Activated naive CD8-positive, alpha-beta T cell (primary cell): ENCODE data around the gene IFT81.
"Not testable (repeated sequence)": the region's sequence is repeated elsewhere in the genome, so short reads cannot be mapped to it uniquely, and the experiment has no call there.

Source experiments
- H3K27ac Mint-ChIP-seq: one replicate; pipeline ENCODE4 v1.8.0; 2021; ENCODE audit warnings: mixed read lengths
- H3K27me3 Mint-ChIP-seq: one replicate; pipeline ENCODE4 v1.8.0; 2021; ENCODE audit warnings: mixed read lengths
- H3K36me3 Mint-ChIP-seq: one replicate; pipeline ENCODE4 v1.8.0; 2021; ENCODE audit warnings: mixed read lengths
- H3K4me1 Mint-ChIP-seq: one replicate; pipeline ENCODE4 v1.8.0; 2021; ENCODE audit warnings: low read depth, mixed read lengths
- H3K4me3 Mint-ChIP-seq: one replicate; pipeline ENCODE4 v1.8.0; 2021; ENCODE audit warnings: mild to moderate bottlenecking, mixed read lengths
- H3K9me3 Mint-ChIP-seq: one replicate; pipeline ENCODE4 v1.8.0; 2021; ENCODE audit warnings: low read depth, mixed read lengths

The IFT81 gene

GRCh38 chr12:110104188-110105094, 19.7 kb upstream of the IFT81 start:
- Mint-ChIP-seq H3K4me3 (no peak overlapping the region), H3K27ac (no peak overlapping the region), H3K27me3 (no peaks in the 10 kb centered on the region), H3K9me3 (no peaks in the 10 kb centered on the region), H3K4me1 (peaks cover 10% of the 10 kb centered on the region), H3K36me3 (no peaks in the 10 kb centered on the region)

GRCh38 chr12:110105159-110105558, 19.0 kb upstream of the IFT81 start:
- Mint-ChIP-seq H3K9me3 (no peaks in the 10 kb centered on the region), H3K4me3 (no peak overlapping the region), H3K27ac (no peak overlapping the region), H3K36me3 (no peaks in the 10 kb centered on the region), H3K27me3 (peaks cover 3% of the 10 kb centered on the region), H3K4me1 (peaks cover 9% of the 10 kb centered on the region)

- H3K4me1 Mint-ChIP-seq = peaks cover 5% of the 10 kb centered on the region
- H3K27ac Mint-ChIP-seq = no peak overlapping the region
- H3K9me3 Mint-ChIP-seq = no peaks in the 10 kb centered on the region
- no peaks in the 10 kb centered on the region for H3K36me3 Mint-ChIP-seq
- H3K4me3 Mint-ChIP-seq = no peak overlapping the region
- peaks cover 3% of the 10 kb centered on the region for H3K27me3 Mint-ChIP-seq
These were observed 18.2 kb upstream of the IFT81 start for GRCh38 chr12:110105986-110106385.

- Mint-ChIP-seq H3K36me3 (no peaks in the 10 kb centered on the region), H3K4me3 (no peak overlapping the region), H3K4me1 (no peaks in the 10 kb centered on the region)
These were observed 16.5 kb upstream of the IFT81 start for GRCh38 chr12:110107369-110108281.

GRCh38 chr12:110108309-110109036, 15.7 kb upstream of the IFT81 start:
- Mint-ChIP-seq H3K27ac (no peak overlapping the region), H3K9me3 (no peaks in the 10 kb centered on the region), H3K4me3 (no peak overlapping the region), H3K36me3 (no peaks in the 10 kb centered on the region), H3K27me3 (peaks cover 3% of the 10 kb centered on the region), H3K4me1 (no peaks in the 10 kb centered on the region)

More at GRCh38 chr12:110107369-110108281, 16.5 kb upstream of the IFT81 start:
- Mint-ChIP-seq H3K27ac (no peak overlapping the region), H3K27me3 (peaks cover 3% of the 10 kb centered on the region), H3K9me3 (no peaks in the 10 kb centered on the region)

- H3K4me3 Mint-ChIP-seq = no peak overlapping the region
- no peaks in the 10 kb centered on the region for H3K36me3 Mint-ChIP-seq
- H3K4me1 Mint-ChIP-seq = no peaks in the 10 kb centered on the region
- no peak overlapping the region for H3K27ac Mint-ChIP-seq
- H3K27me3 Mint-ChIP-seq = peaks cover 3% of the 10 kb centered on the region
- H3K9me3 Mint-ChIP-seq = no peaks in the 10 kb centered on the region
These were observed 14.9 kb upstream of the IFT81 start for GRCh38 chr12:110109037-110109836.

GRCh38 chr12:110109837-110110535, 14.2 kb upstream of the IFT81 start:
- no peak overlapping the region for H3K4me3 Mint-ChIP-seq
- H3K4me1 Mint-ChIP-seq = no peaks in the 10 kb centered on the region
- H3K9me3 Mint-ChIP-seq = no peaks in the 10 kb centered on the region
- peaks cover 3% of the 10 kb centered on the region for H3K27me3 Mint-ChIP-seq
- no peak overlapping the region for H3K27ac Mint-ChIP-seq
- no peaks in the 10 kb centered on the region for H3K36me3 Mint-ChIP-seq

- Mint-ChIP-seq H3K27ac (no peak overlapping the region), H3K36me3 (no peaks in the 10 kb centered on the region), H3K9me3 (no peaks in the 10 kb centered on the region), H3K27me3 (peaks cover 5% of the 10 kb centered on the region), H3K4me3 (no peak overlapping the region), H3K4me1 (no peaks in the 10 kb centered on the region)
These were observed 12.5 kb upstream of the IFT81 start for GRCh38 chr12:110111476-110112334.

- Mint-ChIP-seq H3K27ac (no peak overlapping the region), H3K36me3 (no peaks in the 10 kb centered on the region), H3K4me1 (no peaks in the 10 kb centered on the region), H3K4me3 (no peak overlapping the region), H3K27me3 (peaks cover 7% of the 10 kb centered on the region), H3K9me3 (no peaks in the 10 kb centered on the region)
These were observed 11.9 kb upstream of the IFT81 start for GRCh38 chr12:110112335-110112660.

GRCh38 chr12:110114528-110114937, 9.6 kb upstream of the IFT81 start:
- Mint-ChIP-seq H3K4me1 (no peaks in the 10 kb centered on the region), H3K27ac (no peak overlapping the region), H3K27me3 (peaks cover 7% of the 10 kb centered on the region), H3K4me3 (no peak overlapping the region), H3K36me3 (no peaks in the 10 kb centered on the region), H3K9me3 (no peaks in the 10 kb centered on the region)

GRCh38 chr12:110115675-110116074, 8.5 kb upstream of the IFT81 start:
- Mint-ChIP-seq H3K36me3 (no peaks in the 10 kb centered on the region), H3K27me3 (peaks cover 4% of the 10 kb centered on the region)

GRCh38 chr12:110116623-110117022, 7.5 kb upstream of the IFT81 start:
- Mint-ChIP-seq H3K27ac (no peak overlapping the region), H3K36me3 (no peaks in the 10 kb centered on the region), H3K27me3 (peaks cover 4% of the 10 kb centered on the region), H3K4me1 (no peaks in the 10 kb centered on the region), H3K4me3 (no peak overlapping the region), H3K9me3 (no peaks in the 10 kb centered on the region)

More at GRCh38 chr12:110115675-110116074, 8.5 kb upstream of the IFT81 start:
- Mint-ChIP-seq H3K9me3 (no peaks in the 10 kb centered on the region), H3K4me3 (no peak overlapping the region), H3K4me1 (no peaks in the 10 kb centered on the region), H3K27ac (no peak overlapping the region)

GRCh38 chr12:110117210-110117609, 6.9 kb upstream of the IFT81 start:
- not testable (repeated sequence) for H3K27ac Mint-ChIP-seq

More at GRCh38 chr12:110117210-110117609, 6.9 kb upstream of the IFT81 start:
- not testable (repeated sequence) for H3K9me3 Mint-ChIP-seq, H3K27me3 Mint-ChIP-seq, H3K4me1 Mint-ChIP-seq, H3K4me3 Mint-ChIP-seq, H3K36me3 Mint-ChIP-seq
